Ascending aorta (tissue), 2 donors: ENCODE data around the gene C16orf95. TPM values are rescaled to one million over a fixed set of nuclear protein-coding genes. Genes with fewer than 3 reads are reported as not detected.

Experiments
- DNase-seq, 2 donors: peaks; one replicate each; pipeline ENCODE4 v3.0.0-alpha.2; 2019; ENCODE audit warnings: low spot score in 2 of 2
- H3K27ac ChIP-seq, 2 donors: fragments of 200-600 bp; sonication (generic); one replicate each; pipeline ENCODE4 v1.5.1; 2016 to 2017; ENCODE audit warnings: mild to moderate bottlenecking in 1 of 2
- H3K27me3 ChIP-seq: fragments of 200-600 bp; sonication (generic); one replicate; pipeline ENCODE4 v1.5.1; 2017
- H3K36me3 ChIP-seq, 2 donors: fragments of 200-600 bp; sonication (generic); one replicate each; pipeline ENCODE4 v1.5.1; 2016
- H3K4me1 ChIP-seq, 2 donors: fragments of 200-600 bp; sonication (generic); one replicate each; pipeline ENCODE4 v1.5.1; 2016 to 2017; ENCODE audit warnings: mild to moderate bottlenecking in 1 of 2
- H3K4me3 ChIP-seq, 2 donors: fragments of 200-600 bp; sonication (generic); one replicate each; pipeline ENCODE4 v1.5.1; 2016 to 2017; ENCODE audit warnings: mild to moderate bottlenecking in 1 of 2
- H3K9me3 ChIP-seq, 2 donors: fragments of 200-600 bp; sonication (generic); one replicate each; pipeline ENCODE4 v1.5.1; 2016
- intact Hi-C: fragments of 100-400 bp; cut with DNase I; formaldehyde crosslinking; loops from one replicate; pipeline ENCODE4 v1.15.1; 2023
- total RNA-seq: library from RNA; depleted of rRNA; stranded (reverse); fragments of >200 nt; gene quantifications from one replicate; pipeline ENCODE4 v1.1.0, GENCODE V29; 2016
- TF ChIP-seq, protein P1 (sequence below), 3 experiments: fragments of 200-600 bp in 2 of 3; fragments of 450-650 bp in 1 of 3; sonication (generic) in 2 of 3; IDR thresholded peaks; one replicate each; pipeline ENCODE4 v1.5.1; 2016 to 2019; ENCODE audit warnings: antibody characterized with exemption in 3 of 3, mild to moderate bottlenecking in 1 of 3, moderate library complexity in 1 of 3

The C16orf95 gene
- total RNA-seq, 1 donor from 2014 or later, result not detected

- TF ChIP-seq, protein P1, sequence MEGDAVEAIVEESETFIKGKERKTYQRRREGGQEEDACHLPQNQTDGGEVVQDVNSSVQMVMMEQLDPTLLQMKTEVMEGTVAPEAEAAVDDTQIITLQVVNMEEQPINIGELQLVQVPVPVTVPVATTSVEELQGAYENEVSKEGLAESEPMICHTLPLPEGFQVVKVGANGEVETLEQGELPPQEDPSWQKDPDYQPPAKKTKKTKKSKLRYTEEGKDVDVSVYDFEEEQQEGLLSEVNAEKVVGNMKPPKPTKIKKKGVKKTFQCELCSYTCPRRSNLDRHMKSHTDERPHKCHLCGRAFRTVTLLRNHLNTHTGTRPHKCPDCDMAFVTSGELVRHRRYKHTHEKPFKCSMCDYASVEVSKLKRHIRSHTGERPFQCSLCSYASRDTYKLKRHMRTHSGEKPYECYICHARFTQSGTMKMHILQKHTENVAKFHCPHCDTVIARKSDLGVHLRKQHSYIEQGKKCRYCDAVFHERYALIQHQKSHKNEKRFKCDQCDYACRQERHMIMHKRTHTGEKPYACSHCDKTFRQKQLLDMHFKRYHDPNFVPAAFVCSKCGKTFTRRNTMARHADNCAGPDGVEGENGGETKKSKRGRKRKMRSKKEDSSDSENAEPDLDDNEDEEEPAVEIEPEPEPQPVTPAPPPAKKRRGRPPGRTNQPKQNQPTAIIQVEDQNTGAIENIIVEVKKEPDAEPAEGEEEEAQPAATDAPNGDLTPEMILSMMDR (IDR thresholded peaks at IDR 0.05), result no peak
- no peak for DNase-seq
- intact Hi-C loops, result no loop called here
- Histone ChIP-seq H3K36me3 (peaks cover 38 to 53% of the 10 kb centered on the region in 2 donors), H3K4me3 (no peak overlapping the region), H3K27me3 (no peaks in the 10 kb centered on the region), H3K4me1 (peaks cover 0 to 5% of the 10 kb centered on the region in 2 donors), H3K27ac (no peak overlapping the region), H3K9me3 (no peaks in the 10 kb centered on the region)
Observed at GRCh38 chr16:87361916-87362619, 44.9 kb upstream of the C16orf95 start.

GRCh38 chr16:87360862-87361610 lies 43.8 kb upstream of the C16orf95 start:
- Histone ChIP-seq H3K27ac (no peak overlapping the region), H3K4me1 (peaks cover 0 to 5% of the 10 kb centered on the region in 2 donors), H3K36me3 (peaks cover 34 to 59% of the 10 kb centered on the region in 2 donors), H3K9me3 (no peaks in the 10 kb centered on the region), H3K27me3 (no peaks in the 10 kb centered on the region), H3K4me3 (no peak overlapping the region)
- intact Hi-C loops, result no loop called here
- TF ChIP-seq, protein P1 (IDR thresholded peaks at IDR 0.05), result no peak
- no peak for DNase-seq

GRCh38 chr16:87359121-87359520 lies 41.9 kb upstream of the C16orf95 start:
- Histone ChIP-seq H3K36me3 (peaks cover 33 to 50% of the 10 kb centered on the region in 2 donors), H3K27ac (no peak overlapping the region), H3K9me3 (no peaks in the 10 kb centered on the region), H3K27me3 (no peaks in the 10 kb centered on the region), H3K4me3 (no peak overlapping the region), H3K4me1 (peaks cover 0 to 2% of the 10 kb centered on the region in 2 donors)
- intact Hi-C loops, result no loop called here
- DNase-seq, result no peak
- TF ChIP-seq, protein P1 (IDR thresholded peaks at IDR 0.05), result no peak

DNA sequence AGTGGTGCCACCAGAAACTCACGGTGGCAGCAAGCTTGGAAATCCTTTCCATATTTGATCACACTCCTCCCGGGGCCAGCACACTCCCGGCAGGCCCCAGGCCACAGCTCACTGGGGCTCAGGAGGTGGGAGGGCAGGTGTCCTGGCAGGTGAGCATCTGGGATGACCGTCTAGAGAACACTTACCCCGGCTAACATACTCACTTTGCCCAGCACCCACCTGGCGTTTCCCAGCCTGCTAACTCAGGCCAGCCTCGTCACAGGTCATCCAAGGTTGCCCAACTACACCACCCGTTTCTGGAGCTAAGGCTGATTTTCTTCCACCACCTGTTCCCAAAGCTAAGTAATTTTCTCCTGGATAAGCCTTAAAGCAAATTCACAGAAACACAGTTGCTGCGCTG lies 41.5 kb upstream of the C16orf95 start:
- no peak for DNase-seq
- TF ChIP-seq, protein P1 (IDR thresholded peaks at IDR 0.05), result no peak
- no peaks in the 10 kb centered on the region for H3K4me1 ChIP-seq
- no peaks in the 10 kb centered on the region for H3K27me3 ChIP-seq
- H3K36me3 ChIP-seq, result peaks cover 37 to 53% of the 10 kb centered on the region in 2 donors
- intact Hi-C loops, result no loop called here
- H3K4me3 ChIP-seq, result no peak overlapping the region
- H3K27ac ChIP-seq, result no peak overlapping the region
- no peaks in the 10 kb centered on the region for H3K9me3 ChIP-seq

DNA sequence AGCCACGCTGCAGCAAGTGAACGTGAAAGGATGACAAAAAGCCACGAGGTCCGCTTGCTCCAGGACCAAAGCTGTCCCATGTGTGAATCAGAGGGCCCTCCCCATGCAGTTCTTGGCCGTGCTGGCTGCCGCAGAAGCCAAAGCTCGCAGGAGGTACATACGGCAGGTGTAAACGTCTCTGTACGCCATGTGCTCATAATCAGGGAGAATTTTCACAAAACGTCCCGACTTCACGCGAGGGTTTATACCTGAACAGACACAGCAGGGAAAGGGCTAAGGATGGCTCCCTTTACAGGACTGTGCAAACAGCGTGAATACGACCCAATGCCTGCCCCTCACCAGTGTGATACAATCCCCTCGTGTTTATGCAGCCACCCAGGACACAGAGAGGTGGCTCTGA lies 41.1 kb upstream of the C16orf95 start:
- no peaks in the 10 kb centered on the region for H3K9me3 ChIP-seq
- H3K27ac ChIP-seq, result no peak overlapping the region
- TF ChIP-seq, protein P1 (IDR thresholded peaks at IDR 0.05), result no peak
- no peaks in the 10 kb centered on the region for H3K27me3 ChIP-seq
- H3K4me1 ChIP-seq, result no peaks in the 10 kb centered on the region
- intact Hi-C loops, result no loop called here
- no peak overlapping the region for H3K4me3 ChIP-seq
- no peak for DNase-seq
- peaks cover 41 to 58% of the 10 kb centered on the region in 2 donors for H3K36me3 ChIP-seq
